H1 (cell line): Measurements from ENCODE around the gene SLC1A1.
"Not testable (repeated sequence)": the region's sequence is repeated elsewhere in the genome, so short reads cannot be mapped to it uniquely, and the experiment has no call there.

Experiments
- CBX8 ChIP-seq: fragments of 300-800, 300-1000 bp; sonication (generic); IDR thresholded peaks from 2 replicates; pipeline ENCODE4 v1.7.1; 2016; ENCODE audit warnings: low read depth, low read length, borderline replicate concordance
- POLR2A ChIP-seq, 2 experiments: IDR thresholded peaks; 1 replicate in 1 of 2; 2 replicates in 1 of 2; pipeline ENCODE4 v1.6.1; 2011; ENCODE audit warnings: low read depth in 2 of 2, low read length in 2 of 2, mild to moderate bottlenecking in 2 of 2; ENCODE audit errors: control extremely low read depth in 1 of 2

- TF ChIP-seq CBX8; POLR2A (IDR thresholded peaks at IDR 0.05; ENCODE audit: control extremely low read depth in 1 of 2, low read depth in 2 of 2, low read length in 2 of 2): not testable (repeated sequence)
Observed at GRCh38 chr9:4531355-4531754, 41.1 kb downstream of the SLC1A1 start.
